NCI-H2107 treated with DMSO at 0.1 percent for 48 hours (cell line): ENCODE results near the gene PRDM9.
"Not testable (repeated sequence)": the region's sequence is repeated elsewhere in the genome, so short reads cannot be mapped to it uniquely, and the experiment has no call there.

Source experiments
- DNase-seq: peaks from one replicate; lab custom pipeline; 2025; ENCODE audit not compliant: unreplicated experiment; lab: John Stamatoyannopoulos, UW

PRDM9 gene

DNA sequence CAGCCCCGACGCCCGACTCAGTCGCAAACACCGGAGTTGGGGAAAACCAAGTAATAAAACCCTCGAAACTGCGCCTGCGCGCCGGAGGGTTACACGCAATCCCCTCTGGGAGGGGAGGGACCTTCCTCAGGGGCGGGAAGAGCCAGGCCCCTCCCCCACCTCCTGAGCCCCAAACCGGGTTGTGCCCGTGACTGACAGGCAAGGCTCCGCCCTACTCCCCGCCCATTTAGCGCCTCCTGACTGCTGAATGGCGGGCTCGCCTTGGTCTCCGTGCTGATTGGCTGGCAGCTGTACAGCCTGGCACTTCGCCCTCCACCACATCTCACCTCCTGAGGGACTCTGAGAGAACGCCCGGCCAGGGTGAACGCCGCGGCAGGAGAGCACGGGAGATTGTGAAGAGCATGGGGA lies at the start of gene PRDM9:
TSS of gene PRDM9 (plus strand) at position 332 of the 408 bp plus-strand sequence. CDS start 1,425 bp downstream, outside the sequence.
- DNase-seq: peak; percentile 55

DNA sequence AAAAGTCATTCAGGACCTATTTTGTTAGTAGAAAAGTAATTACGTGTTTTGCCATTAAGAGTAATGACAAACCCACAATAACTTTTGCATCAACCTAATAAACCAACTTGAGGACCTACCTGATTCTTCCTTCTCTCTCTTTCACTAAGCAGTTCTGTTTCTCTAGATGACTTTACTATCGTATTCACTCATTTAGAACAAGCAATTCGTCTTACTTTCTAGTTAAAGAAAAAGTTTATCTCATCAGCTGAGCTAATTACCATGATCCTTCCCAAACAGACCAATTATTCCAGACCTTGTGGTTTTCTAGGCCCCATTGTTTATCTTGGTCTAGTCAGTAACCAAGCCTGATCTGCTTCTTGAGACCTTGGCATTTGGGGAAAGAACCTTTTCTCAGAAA lies 49.6 kb upstream of the PRDM9 start:
- no peak for DNase-seq

GRCh38 chr5:23459214-23459613 lies 48.2 kb upstream of the PRDM9 start:
- DNase-seq: no peak

DNA sequence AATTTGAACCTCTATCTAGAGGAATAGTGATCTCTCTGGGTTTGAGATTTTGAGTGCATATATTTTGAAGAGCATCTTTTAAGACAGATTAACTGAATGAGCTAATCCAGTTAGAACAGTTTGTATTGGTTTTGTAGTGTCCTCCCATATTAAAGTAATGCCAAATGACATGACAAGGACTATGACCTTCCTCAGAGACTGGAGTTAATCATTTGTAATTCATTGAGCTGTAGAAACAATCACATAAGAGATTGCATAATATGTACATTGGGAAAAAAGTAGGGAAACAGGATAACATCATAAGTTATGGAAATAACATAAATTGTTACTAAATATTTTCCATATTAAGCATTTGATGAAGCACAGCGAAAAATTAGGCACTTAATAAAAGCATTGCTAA lies 45.8 kb upstream of the PRDM9 start:
- no peak for DNase-seq

- DNase-seq: no peak
Observed at GRCh38 chr5:23466401-23466912, 41.0 kb upstream of the PRDM9 start.

GRCh38 chr5:23468658-23469057 lies 38.8 kb upstream of the PRDM9 start:
- DNase-seq: no peak

DNA sequence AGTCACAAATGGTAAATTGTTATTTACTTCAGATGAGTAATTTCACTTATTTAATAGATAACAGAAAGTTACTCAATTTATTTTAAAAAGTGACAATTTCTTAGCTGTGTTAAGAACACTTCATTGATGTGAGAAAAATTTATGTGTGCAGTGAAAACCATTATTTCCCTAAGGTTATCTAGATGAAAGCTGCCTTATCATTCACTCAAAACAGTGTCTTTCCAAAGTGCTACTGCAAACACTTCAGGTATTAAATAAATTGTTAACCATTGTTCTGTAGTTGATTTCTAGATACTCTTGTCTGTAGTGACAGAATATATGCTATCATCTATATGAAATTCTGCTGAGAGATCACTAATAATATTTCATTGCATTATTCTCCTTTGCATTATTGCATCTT lies 33.5 kb upstream of the PRDM9 start:
- DNase-seq: no peak

DNA sequence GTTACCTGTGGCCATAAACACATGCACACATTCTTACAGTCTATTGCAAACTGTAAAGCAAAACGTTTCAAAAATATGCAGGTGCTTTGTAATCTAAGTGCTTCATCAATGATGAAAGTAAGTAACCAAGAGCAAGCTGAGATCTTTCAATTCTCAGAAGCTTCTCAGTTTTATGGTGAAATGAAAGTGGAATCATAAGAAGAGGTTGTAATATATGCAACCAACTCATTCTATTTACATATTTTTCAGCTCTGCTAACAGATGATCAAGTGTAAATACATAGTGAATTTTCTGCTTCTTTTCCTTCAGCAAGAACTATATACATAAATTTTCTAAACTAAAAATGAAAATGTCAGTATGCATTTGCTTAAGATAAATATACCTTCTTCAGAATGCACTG lies 33.1 kb upstream of the PRDM9 start:
- DNase-seq: no peak

DNA sequence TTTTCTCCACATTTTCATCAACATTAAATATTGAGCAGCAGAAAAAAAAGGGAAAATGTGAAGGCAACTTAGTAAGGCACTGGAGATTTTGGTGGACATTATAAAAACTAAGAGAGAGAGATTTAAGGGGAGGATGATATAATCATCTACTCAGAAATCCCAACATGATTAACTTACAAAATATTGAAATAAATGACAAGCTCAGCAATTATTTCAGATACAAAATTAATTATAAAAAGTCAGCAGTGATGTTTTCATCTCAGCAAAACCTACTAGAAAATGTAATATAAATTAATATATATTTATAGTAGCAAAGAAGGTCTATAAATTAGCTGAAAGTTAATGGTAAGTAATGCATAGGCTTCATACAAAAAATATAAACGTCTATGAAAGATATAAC lies 30.8 kb upstream of the PRDM9 start:
- no peak for DNase-seq

- no peak for DNase-seq
Observed at GRCh38 chr5:23482642-23483041, 24.8 kb upstream of the PRDM9 start.

- no peak for DNase-seq
Observed at GRCh38 chr5:23483090-23483489, 24.3 kb upstream of the PRDM9 start.

- no peak for DNase-seq
Observed at GRCh38 chr5:23484096-23484495, 23.3 kb upstream of the PRDM9 start.

- DNase-seq: not testable (repeated sequence)
Observed at GRCh38 chr5:23486227-23486626, 21.2 kb upstream of the PRDM9 start.

DNA sequence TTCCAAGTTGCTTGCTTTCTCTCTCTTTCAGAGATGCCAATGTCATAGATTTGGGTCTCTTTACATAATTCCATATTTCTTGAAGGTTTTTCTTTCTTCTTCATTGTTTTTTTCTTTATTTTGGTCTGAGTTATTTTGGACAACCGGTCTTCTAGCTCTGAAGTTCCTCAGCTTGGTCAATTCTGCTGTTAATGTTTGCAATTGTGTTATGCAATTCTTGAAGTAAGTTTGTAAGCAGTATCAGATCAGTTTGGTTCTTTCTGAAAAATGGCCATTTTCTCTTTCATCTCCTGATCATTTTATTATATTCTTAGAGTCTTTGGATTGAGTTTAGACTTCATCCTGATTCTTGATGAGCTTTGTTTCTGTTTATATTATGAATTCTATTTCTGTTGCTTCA lies 16.4 kb upstream of the PRDM9 start:
- no peak for DNase-seq

DNA sequence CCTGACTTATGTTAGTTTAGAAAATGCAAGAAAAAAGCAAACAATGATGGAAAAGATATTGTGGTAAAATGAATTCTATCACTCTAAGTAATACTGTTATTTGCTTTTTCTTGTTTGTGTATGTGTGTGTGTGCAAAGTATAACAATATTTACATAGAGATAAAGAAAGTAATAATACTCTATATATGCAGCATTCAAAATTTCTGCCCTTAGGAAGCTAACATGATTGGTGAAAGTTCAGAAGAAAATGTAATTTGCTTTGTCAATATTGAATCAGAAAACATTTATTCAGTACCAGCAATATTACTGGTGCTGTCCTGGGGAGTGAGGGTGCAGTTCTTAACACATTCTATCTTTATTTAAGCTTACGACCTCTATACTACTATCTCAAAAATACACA lies 12.9 kb upstream of the PRDM9 start:
- DNase-seq: no peak

DNA sequence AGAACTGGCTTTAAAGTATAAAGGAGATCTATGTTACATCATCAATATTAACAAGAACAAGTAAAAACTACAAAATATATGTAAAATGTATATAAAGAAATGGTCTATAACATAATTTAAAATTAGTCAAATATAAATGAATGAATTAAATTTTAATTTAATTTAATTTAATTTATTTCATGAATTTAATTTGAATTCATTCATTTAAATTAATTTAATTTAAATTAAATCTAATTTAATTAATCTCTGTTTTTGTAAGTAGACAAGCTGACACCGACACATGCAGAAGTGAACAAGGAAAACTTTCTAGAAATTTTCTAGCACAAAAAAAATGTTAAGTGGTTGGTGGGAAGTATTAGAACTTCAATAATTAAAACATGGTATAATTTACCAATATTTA lies 10.8 kb upstream of the PRDM9 start:
- DNase-seq: no peak

DNA sequence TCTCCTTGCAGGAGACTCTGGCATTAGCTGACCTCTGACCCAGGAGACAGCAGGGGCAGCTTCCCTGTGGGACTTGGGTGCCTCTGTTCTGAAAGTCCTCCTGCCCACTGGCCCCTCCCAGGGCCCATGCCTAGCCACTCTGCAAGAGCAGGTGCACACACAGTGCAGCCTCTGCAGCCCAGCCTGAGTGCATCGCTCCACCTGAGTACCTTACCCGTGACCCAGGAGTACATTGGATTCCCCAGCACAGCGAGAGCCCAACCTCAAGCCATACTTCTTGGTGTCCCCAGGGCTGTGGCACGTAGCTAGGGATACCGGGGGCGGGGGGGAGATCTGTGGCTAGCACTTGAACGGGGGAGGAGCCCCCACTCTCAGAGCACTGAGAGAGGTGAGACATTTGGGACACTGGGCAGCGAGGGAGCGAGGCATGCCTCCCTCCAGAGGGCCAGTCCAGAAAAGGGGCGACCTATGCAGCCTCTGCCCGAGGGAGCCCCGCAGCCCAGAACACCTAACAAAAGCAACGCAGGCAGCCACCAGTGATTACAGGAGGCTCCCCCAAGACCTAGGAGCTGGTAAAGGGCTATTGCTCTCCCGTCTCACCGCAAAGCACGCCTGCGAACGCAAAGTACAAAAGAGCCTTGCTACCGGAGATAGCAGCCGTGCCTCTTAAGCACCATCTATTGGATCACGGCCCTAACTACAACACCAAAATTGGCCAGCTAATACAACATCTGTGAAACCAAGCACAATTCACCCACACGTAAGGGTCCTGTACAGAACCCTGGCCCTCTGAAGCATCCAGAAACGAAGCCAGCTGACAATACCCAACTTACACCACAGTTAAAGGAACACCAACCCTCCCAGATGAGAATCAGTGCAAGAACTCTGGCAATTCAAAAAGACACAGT lies 826 bp upstream of the PRDM9 start:
- DNase-seq: peak; percentile 4

DNA sequence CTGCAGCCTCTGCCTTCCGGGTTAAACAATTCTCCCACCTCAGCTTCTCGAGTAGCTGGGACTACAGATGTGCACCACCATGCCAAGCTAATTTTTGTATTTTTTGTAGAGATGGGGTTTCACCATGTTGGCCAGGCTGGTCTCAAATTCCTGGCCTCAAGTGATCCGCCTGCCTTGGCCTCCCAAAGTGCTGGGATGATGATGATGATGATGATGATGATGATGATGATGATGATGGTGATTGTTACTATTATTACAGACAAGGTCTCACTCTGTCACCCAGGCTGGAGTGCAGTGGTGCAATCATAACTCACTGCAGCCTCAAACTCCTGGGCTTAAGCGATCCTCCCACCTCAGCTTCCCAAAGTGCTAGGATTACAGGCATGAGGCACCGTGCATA lies 3.0 kb downstream of the PRDM9 start:
- DNase-seq: not testable (repeated sequence)

GRCh38 chr5:23522553-23522952 lies 15.1 kb downstream of the PRDM9 start:
- DNase-seq: no peak

GRCh38 chr5:23523031-23523430 lies 15.6 kb downstream of the PRDM9 start:
- no peak for DNase-seq

GRCh38 chr5:23523998-23524397 lies 16.6 kb downstream of the PRDM9 start:
- no peak for DNase-seq

DNA sequence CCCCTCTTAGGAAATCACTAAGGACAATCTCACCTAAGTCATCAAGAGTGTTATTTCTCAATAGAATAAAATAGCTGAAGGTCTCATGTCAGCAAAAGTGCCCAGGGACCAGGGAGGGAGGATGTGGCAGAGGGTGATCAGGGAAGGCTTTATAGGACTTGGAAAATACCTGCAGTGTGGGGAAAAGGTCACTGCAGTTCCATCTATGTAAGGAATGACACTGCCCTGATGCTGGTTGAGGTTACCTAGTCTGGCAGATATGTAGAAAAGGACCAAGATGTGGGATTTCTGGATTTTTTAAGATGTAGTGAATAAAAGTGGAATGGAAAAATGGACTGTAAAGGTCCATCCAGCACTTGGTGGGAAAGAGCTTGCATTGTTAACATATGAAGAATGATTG lies 18.3 kb downstream of the PRDM9 start:
- no peak for DNase-seq

DNA sequence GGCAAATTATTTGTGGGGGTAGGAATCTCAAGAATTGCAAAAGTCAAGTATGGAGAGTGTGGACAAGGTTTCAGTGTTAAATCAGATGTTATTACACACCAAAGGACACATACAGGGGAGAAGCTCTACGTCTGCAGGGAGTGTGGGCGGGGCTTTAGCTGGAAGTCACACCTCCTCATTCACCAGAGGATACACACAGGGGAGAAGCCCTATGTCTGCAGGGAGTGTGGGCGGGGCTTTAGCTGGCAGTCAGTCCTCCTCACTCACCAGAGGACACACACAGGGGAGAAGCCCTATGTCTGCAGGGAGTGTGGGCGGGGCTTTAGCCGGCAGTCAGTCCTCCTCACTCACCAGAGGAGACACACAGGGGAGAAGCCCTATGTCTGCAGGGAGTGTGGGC lies 19.2 kb downstream of the PRDM9 start:
- DNase-seq: not testable (repeated sequence)
